Fibroblast of pulmonary artery (primary cell): ENCODE results near the gene TBX21.

Experiments
- DNase-seq: peaks from one replicate; pipeline ENCODE4 v3.0.0-alpha.2; 2010; ENCODE audit warnings: low read depth
- H3K4me3 ChIP-seq: replicated peaks from 2 replicates; pipeline ENCODE4 v1.5.1; 2011; ENCODE audit warnings: low read depth, mild to moderate bottlenecking, control low read depth, low read length, moderate library complexity
- CTCF ChIP-seq: IDR thresholded peaks from 2 replicates; pipeline ENCODE4 v1.5.1; 2011; ENCODE audit warnings: mild to moderate bottlenecking, control low read depth, low read length, inconsistent platforms; ENCODE audit errors: missing control alignments

The TBX21 gene

GRCh38 chr17:47687328-47687690 lies 45.7 kb upstream of the TBX21 start:
- no peak for TF ChIP-seq CTCF
- DNase-seq = no peak

GRCh38 chr17:47687748-47688147 lies 45.3 kb upstream of the TBX21 start:
- no peak overlapping the region for H3K4me3 ChIP-seq
- no peak for TF ChIP-seq CTCF
- DNase-seq = no peak

More at GRCh38 chr17:47687328-47687690, 45.7 kb upstream of the TBX21 start:
- H3K4me3 ChIP-seq = no peak overlapping the region

GRCh38 chr17:47690121-47690520 lies 42.9 kb upstream of the TBX21 start:
- H3K4me3 ChIP-seq = no peak overlapping the region
- no peak for DNase-seq
- no peak for TF ChIP-seq CTCF

GRCh38 chr17:47692137-47692894 lies 40.7 kb upstream of the TBX21 start:
- DNase-seq = no peak
- no peak for TF ChIP-seq CTCF
- no peak overlapping the region for H3K4me3 ChIP-seq

- TF ChIP-seq CTCF = no peak
- H3K4me3 ChIP-seq = peak overlapping the region; percentile 64
- DNase-seq = no peak
These were observed 39.9 kb upstream of the TBX21 start for GRCh38 chr17:47692895-47693730.

- peak; percentile 76 for DNase-seq
- no peak for TF ChIP-seq CTCF
- H3K4me3 ChIP-seq = peak within 1 kb of the TSS; percentile 64
These were observed 39.1 kb upstream of the TBX21 start, which contains the start of gene TBKBP1 for GRCh38 chr17:47693731-47694580. TSS of gene TBKBP1 (plus strand) at chr17:47694161. CDS start at chr17:47696113, 1,952 bp downstream.
